Keratinocyte (primary cell): Measurements from ENCODE around the gene B4GALT7. TPM values are rescaled to one million over a fixed set of nuclear protein-coding genes. Genes with fewer than 3 reads are reported as not detected.

Experiments
- DNase-seq: peaks from one replicate; pipeline ENCODE4 v3.0.0-alpha.2; 2011; ENCODE audit warnings: low read depth, missing footprints, low spot score
- FAIRE-seq: peaks from 2 replicates; lab custom pipeline; 2011; peaks lifted over from hg19 to GRCh38; lab: Jason Lieb, UNC
- H2AFZ ChIP-seq: 2 replicates; pipeline ENCODE4 v1.6.0; 2012; ENCODE audit warnings: low read length, control low read depth, inconsistent platforms; ENCODE audit not compliant: control insufficient read depth
- H3K27ac ChIP-seq: 2 replicates; pipeline ENCODE4 v1.5.1; 2011; ENCODE audit warnings: low read length; ENCODE audit not compliant: control insufficient read depth, insufficient read depth
- H3K27me3 ChIP-seq: 3 replicates; pipeline ENCODE4 v1.6.0; 2011; ENCODE audit warnings: low read length; ENCODE audit not compliant: control insufficient read depth, insufficient read depth; ENCODE audit errors: extremely low read depth
- H3K36me3 ChIP-seq, 2 experiments: 2 replicates in 1 of 2; 3 replicates in 1 of 2; pipeline ENCODE4 v1.5.1; 2011; ENCODE audit warnings: low read length in 2 of 2, mild to moderate bottlenecking in 1 of 2; ENCODE audit not compliant: control insufficient read depth in 2 of 2, insufficient read depth in 2 of 2; ENCODE audit errors: extremely low read depth in 1 of 2
- H3K4me1 ChIP-seq: 3 replicates; pipeline ENCODE4 v1.5.1; 2011; ENCODE audit warnings: low read length; ENCODE audit not compliant: control insufficient read depth, insufficient read depth; ENCODE audit errors: extremely low read depth
- H3K4me2 ChIP-seq: 3 replicates; pipeline ENCODE4 v1.6.0; 2011; ENCODE audit warnings: low read depth, low read length; ENCODE audit not compliant: control insufficient read depth, insufficient read depth; ENCODE audit errors: extremely low read depth
- H3K4me3 ChIP-seq, 3 experiments: fragments of 200-600 bp in 1 of 3; sonication (generic) in 1 of 3; 2 replicates in 2 of 3; 3 replicates in 1 of 3; pipeline ENCODE4 v1.5.1; 2011 to 2016; ENCODE audit warnings: low read length in 3 of 3, mild to moderate bottlenecking in 3 of 3, control low read depth in 2 of 3, inconsistent platforms in 1 of 3, low read depth in 1 of 3, mixed read lengths in 1 of 3, mixed run types in 1 of 3, moderate library complexity in 1 of 3; ENCODE audit not compliant: control insufficient read depth in 2 of 3, insufficient read depth in 2 of 3; ENCODE audit errors: extremely low read depth in 1 of 3
- H3K79me2 ChIP-seq: 2 replicates; pipeline ENCODE4 v1.6.0; 2012; ENCODE audit warnings: low read length; ENCODE audit not compliant: control insufficient read depth, insufficient read depth
- H3K9ac ChIP-seq: 3 replicates; pipeline ENCODE4 v1.6.0; 2011; ENCODE audit warnings: low read length; ENCODE audit not compliant: control insufficient read depth, insufficient read depth; ENCODE audit errors: extremely low read depth
- H3K9me1 ChIP-seq: 3 replicates; pipeline ENCODE4 v1.6.0; 2011; ENCODE audit warnings: low read length; ENCODE audit not compliant: control insufficient read depth, insufficient read depth; ENCODE audit errors: extremely low read depth
- H3K9me3 ChIP-seq: 2 replicates; pipeline ENCODE4 v1.5.1; 2012; ENCODE audit warnings: low read depth, low read length; ENCODE audit not compliant: control insufficient read depth
- H4K20me1 ChIP-seq: 3 replicates; pipeline ENCODE4 v1.6.0; 2011; ENCODE audit warnings: low read length; ENCODE audit not compliant: control insufficient read depth, insufficient read depth; ENCODE audit errors: extremely low read depth
- CTCF ChIP-seq, 3 experiments: IDR thresholded peaks in 1 of 3; conservative IDR thresholded peaks in 1 of 3; optimal IDR thresholded peaks in 1 of 3; 2 replicates in 2 of 3; 3 replicates in 1 of 3; pipeline versions ENCODE3 to v1.5.1; 2011; ENCODE audit warnings: low read length in 3 of 3, mild to moderate bottlenecking in 3 of 3, moderate library complexity in 2 of 3, control low read depth in 1 of 3, inconsistent platforms in 1 of 3; ENCODE audit not compliant: insufficient read depth in 2 of 3; ENCODE audit errors: extremely low read depth in 1 of 3
- EZH2 ChIP-seq: IDR thresholded peaks from one replicate; pipeline ENCODE4 v1.6.1; 2012; ENCODE audit warnings: inconsistent platforms, mild to moderate bottlenecking, low read length, moderate library complexity
- dilution Hi-C: fragments of 300-500 bp; cut with MboI; formaldehyde crosslinking; loops from one replicate; pipeline ENCODE4 v1.7.0; 2020; ENCODE audit warnings: low sequenced_read_pairs; ENCODE audit not compliant: extremely low pct_ligation_motif_present
- polyA plus RNA-seq, 5 experiments: library from polyadenylated mRNA; depleted of rRNA in 3 of 5; stranded (reverse) in 3 of 5; stranded (forward) in 1 of 5; unstranded in 1 of 5; fragments of >200 nt; gene quantifications; 1 replicate in 1 of 5; 2 replicates in 3 of 5; 3 replicates in 1 of 5; pipeline versions ENCODE4 v1.2.1 to v1.2.3, GENCODE V29; 2011 to 2012; ENCODE audit warnings: missing spikeins in 2 of 5, low read depth in 1 of 5, low replicate concordance in 1 of 5

Gene B4GALT7
- polyA plus RNA-seq, 1 donor (not counting 4 experiments of a cell fraction or from before 2014, with no cell fraction given): 15.7 TPM

- DNase-seq: no peak
- H3K27me3 ChIP-seq: no peaks in the 10 kb centered on the region
- TF ChIP-seq CTCF (optimal IDR thresholded peaks at IDR 0.05 in 1 of 3, IDR thresholded peaks at IDR 0.05 in 1 of 3, conservative IDR thresholded peaks at IDR 0.05 in 1 of 3; ENCODE audit: extremely low read depth in 1 of 3, insufficient read depth in 2 of 3, low read length in 3 of 3): no peak
- no peak for TF ChIP-seq EZH2
- H3K4me3 ChIP-seq: no peak overlapping the region
- H3K9ac ChIP-seq: no peak overlapping the region
- no peaks in the 10 kb centered on the region for H3K9me1 ChIP-seq
- no peaks in the 10 kb centered on the region for H3K4me1 ChIP-seq
- H3K4me2 ChIP-seq: no peak overlapping the region
- H2AFZ ChIP-seq: no peak overlapping the region
- dilution Hi-C loops: no loop called here
- peaks cover 0 to 20% of the 10 kb centered on the region in 2 experiments for H3K36me3 ChIP-seq
- no peaks in the 10 kb centered on the region for H3K9me3 ChIP-seq
- H3K79me2 ChIP-seq: no peaks in the 10 kb centered on the region
- FAIRE-seq: no peak
- no peak overlapping the region for H3K27ac ChIP-seq
- no peaks in the 10 kb centered on the region for H4K20me1 ChIP-seq
These were observed 11.0 kb downstream of the B4GALT7 start for GRCh38 chr5:177610770-177611445.

- DNase-seq (no peak), FAIRE-seq (no peak)
- Histone ChIP-seq H3K9ac (no peak overlapping the region), H3K27ac (no peak overlapping the region), H2AFZ (no peak overlapping the region), H3K36me3 (peaks cover 0 to 21% of the 10 kb centered on the region in 2 experiments), H3K9me3 (no peaks in the 10 kb centered on the region), H3K4me1 (no peaks in the 10 kb centered on the region), H3K4me2 (no peak overlapping the region), H3K79me2 (no peaks in the 10 kb centered on the region), H3K4me3 (no peak overlapping the region), H3K9me1 (no peaks in the 10 kb centered on the region), H3K27me3 (no peaks in the 10 kb centered on the region), H4K20me1 (no peaks in the 10 kb centered on the region)
- dilution Hi-C loops: no loop called here
- no peak for TF ChIP-seq CTCF (optimal IDR thresholded peaks at IDR 0.05 in 1 of 3, IDR thresholded peaks at IDR 0.05 in 1 of 3, conservative IDR thresholded peaks at IDR 0.05 in 1 of 3; ENCODE audit: extremely low read depth in 1 of 3, insufficient read depth in 2 of 3, low read length in 3 of 3)
These were observed 11.7 kb downstream of the B4GALT7 start for GRCh38 chr5:177611446-177612214.
